Testis (tissue), 2 donors: ENCODE data around the gene GART.

ENCODE experiments used
- CTCF ChIP-seq, 3 experiments: fragments of 450-650 bp in 2 of 3; fragments of 200-600 bp in 1 of 3; sonication (generic) in 1 of 3; IDR thresholded peaks; one replicate each; pipeline ENCODE4 v1.5.1; 2016 to 2019; ENCODE audit warnings: antibody characterized with exemption in 3 of 3, mild to moderate bottlenecking in 2 of 3, moderate library complexity in 1 of 3
- POLR2A ChIP-seq: fragments of 450-650 bp; IDR thresholded peaks from one replicate; pipeline ENCODE4 v1.6.1; 2017; ENCODE audit warnings: antibody characterized with exemption, mild to moderate bottlenecking, moderate library complexity

GRCh38 chr21:33522953-33523349 is 19.0 kb downstream of the GART start:
- TF ChIP-seq CTCF (IDR thresholded peaks at IDR 0.05) (no peak), POLR2A (no peak)
